ENCODE measurements around the gene AXL.

Gene AXL

DNA sequence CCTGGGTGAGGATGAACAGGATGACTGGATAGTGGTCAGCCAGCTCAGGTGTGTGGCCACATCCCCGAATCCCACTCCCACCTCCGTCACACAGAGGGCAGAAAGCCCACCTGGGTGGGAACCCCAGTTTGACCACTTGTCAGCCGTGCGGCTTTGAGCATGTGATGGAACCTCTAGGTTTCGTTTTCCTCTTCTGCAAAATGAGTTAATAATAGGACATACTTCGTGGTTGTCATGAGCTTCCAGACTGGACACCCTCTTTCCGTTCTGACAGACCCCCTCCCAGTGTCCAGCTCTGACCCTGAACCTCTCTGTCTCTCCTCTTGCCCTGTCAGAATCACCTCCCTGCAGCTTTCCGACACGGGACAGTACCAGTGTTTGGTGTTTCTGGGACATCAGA is 1.8 kb downstream of the AXL start:
- DNase-seq (ENCODE audit: low read depth, low spot score): no peak
- H3K4me3 ChIP-seq: no peak overlapping the region
- H3K36me3 ChIP-seq (ENCODE audit: insufficient read depth, low read length): no peaks in the 10 kb centered on the region
- H3K27ac ChIP-seq: no peak overlapping the region
- no peaks in the 10 kb centered on the region for H3K9me3 ChIP-seq (ENCODE audit: low read depth, low read length)
- H3K9ac ChIP-seq (ENCODE audit: insufficient read length): no peak overlapping the region
- TF ChIP-seq FOXP2 (optimal IDR thresholded peaks at IDR 0.05; ENCODE audit: control extremely low read depth, extremely low read length, insufficient read depth) (no peak), POLR2AphosphoS5 (IDR thresholded peaks at IDR 0.05; ENCODE audit: borderline replicate concordance, low read depth, low read length) (no peak)

GRCh38 chr19:41221514-41222205 is 2.6 kb downstream of the AXL start:
- Histone ChIP-seq H3K27ac (no peak overlapping the region), H3K36me3 (ENCODE audit: insufficient read depth, low read length) (no peaks in the 10 kb centered on the region), H3K9me3 (ENCODE audit: low read depth, low read length) (no peaks in the 10 kb centered on the region), H3K4me3 (no peak overlapping the region), H3K9ac (ENCODE audit: insufficient read length) (no peak overlapping the region)
- DNase-seq (ENCODE audit: low read depth, low spot score): no peak
- TF ChIP-seq FOXP2 (optimal IDR thresholded peaks at IDR 0.05; ENCODE audit: control extremely low read depth, extremely low read length, insufficient read depth) (no peak), POLR2AphosphoS5 (IDR thresholded peaks at IDR 0.05; ENCODE audit: borderline replicate concordance, low read depth, low read length) (no peak), EZH2 (IDR thresholded peaks at IDR 0.05) (no peak)

- Histone ChIP-seq H3K4me3 (no peak overlapping the region), H3K36me3 (ENCODE audit: insufficient read depth, low read length) (no peaks in the 10 kb centered on the region), H3K9me3 (ENCODE audit: low read depth, low read length) (no peaks in the 10 kb centered on the region), H3K27ac (no peak overlapping the region), H3K9ac (ENCODE audit: insufficient read length) (no peak overlapping the region)
- TF ChIP-seq POLR2AphosphoS5 (IDR thresholded peaks at IDR 0.05; ENCODE audit: borderline replicate concordance, low read depth, low read length) (no peak), EZH2 (IDR thresholded peaks at IDR 0.05) (no peak), FOXP2 (optimal IDR thresholded peaks at IDR 0.05; ENCODE audit: control extremely low read depth, extremely low read length, insufficient read depth) (no peak)
- DNase-seq (ENCODE audit: low read depth, low spot score): no peak
Observed at GRCh38 chr19:41222240-41222639, 3.2 kb downstream of the AXL start.

- H3K4me3 ChIP-seq: no peak overlapping the region
- no peak for TF ChIP-seq POLR2AphosphoS5 (IDR thresholded peaks at IDR 0.05; ENCODE audit: borderline replicate concordance, low read depth, low read length)
- TF ChIP-seq EZH2 (IDR thresholded peaks at IDR 0.05): no peak
- TF ChIP-seq FOXP2 (optimal IDR thresholded peaks at IDR 0.05; ENCODE audit: control extremely low read depth, extremely low read length, insufficient read depth): no peak
- no peak for DNase-seq (ENCODE audit: low read depth, low spot score)
- H3K9me3 ChIP-seq (ENCODE audit: low read depth, low read length): no peaks in the 10 kb centered on the region
- no peak overlapping the region for H3K27ac ChIP-seq
- no peak overlapping the region for H3K9ac ChIP-seq (ENCODE audit: insufficient read length)
- H3K36me3 ChIP-seq (ENCODE audit: insufficient read depth, low read length): no peaks in the 10 kb centered on the region
Observed at GRCh38 chr19:41223431-41224234, 4.6 kb downstream of the AXL start.

DNA sequence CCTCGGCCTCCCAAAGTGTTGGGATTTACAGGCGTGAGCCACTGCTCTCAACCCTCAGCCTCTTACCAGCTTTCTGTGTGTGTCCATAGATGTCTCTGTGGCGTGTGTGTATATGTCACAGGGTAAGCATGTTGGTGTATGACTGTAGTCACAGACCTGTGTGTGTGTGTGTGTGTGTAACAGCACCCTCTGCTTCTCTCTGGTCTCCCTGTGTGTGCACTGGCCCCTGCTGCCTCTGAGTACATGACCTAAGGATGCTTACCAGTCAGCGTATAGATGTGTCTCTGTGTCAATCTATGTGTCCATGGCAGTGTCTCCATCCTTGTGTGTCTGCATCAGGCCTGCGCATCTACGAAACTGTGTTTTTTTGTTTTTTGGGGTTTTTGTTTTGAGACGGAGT is 5.6 kb downstream of the AXL start:
- H3K27ac ChIP-seq: no peak overlapping the region
- no peaks in the 10 kb centered on the region for H3K36me3 ChIP-seq (ENCODE audit: insufficient read depth, low read length)
- DNase-seq (ENCODE audit: low read depth, low spot score): no peak
- no peak overlapping the region for H3K4me3 ChIP-seq
- H3K9ac ChIP-seq (ENCODE audit: insufficient read length): no peak overlapping the region
- TF ChIP-seq EZH2 (IDR thresholded peaks at IDR 0.05): no peak
- no peak for TF ChIP-seq FOXP2 (optimal IDR thresholded peaks at IDR 0.05; ENCODE audit: control extremely low read depth, extremely low read length, insufficient read depth)
- TF ChIP-seq POLR2AphosphoS5 (IDR thresholded peaks at IDR 0.05; ENCODE audit: borderline replicate concordance, low read depth, low read length): no peak
- no peaks in the 10 kb centered on the region for H3K9me3 ChIP-seq (ENCODE audit: low read depth, low read length)

DNA sequence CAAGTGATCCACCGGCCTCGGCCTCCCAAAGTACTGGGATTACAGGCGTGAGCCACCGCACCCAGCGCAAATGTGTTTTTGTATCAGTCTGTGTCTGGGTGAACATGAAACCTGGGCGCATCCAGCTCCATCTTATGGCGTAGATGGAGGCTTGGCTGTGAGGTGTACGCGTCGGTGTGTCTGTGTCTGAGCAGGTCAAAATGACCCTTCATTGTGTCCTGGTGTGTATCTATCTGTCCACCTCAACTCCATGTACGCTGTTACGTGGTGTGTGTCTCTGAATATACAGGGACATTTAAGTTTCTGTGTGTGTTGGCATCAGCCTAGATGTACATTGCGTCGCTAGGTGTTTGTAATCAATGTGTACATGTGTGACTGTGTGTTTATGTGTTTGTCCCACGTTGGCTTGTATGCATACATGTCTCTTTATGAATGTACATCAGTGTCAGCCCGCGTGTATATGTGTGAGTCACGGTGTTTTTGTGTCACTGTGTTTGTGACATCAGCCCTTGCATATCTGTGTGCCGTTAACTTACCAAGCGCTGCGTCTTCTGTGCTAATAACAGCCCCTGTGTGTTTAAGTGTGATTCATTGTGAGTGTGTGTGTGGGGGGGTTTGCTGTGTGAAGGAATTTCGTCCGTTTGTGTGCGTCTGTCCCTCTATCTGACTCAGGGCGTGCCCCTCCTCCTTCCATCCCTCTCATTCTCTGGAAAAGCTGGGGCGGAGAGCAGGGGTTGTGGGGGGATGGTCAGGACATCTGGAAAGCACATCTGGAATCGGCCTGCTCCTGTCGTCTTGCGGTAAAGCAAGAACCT is 6.4 kb downstream of the AXL start:
- Histone ChIP-seq H3K4me3 (no peak overlapping the region), H3K27ac (no peak overlapping the region), H3K9me3 (ENCODE audit: low read depth, low read length) (no peaks in the 10 kb centered on the region), H3K36me3 (ENCODE audit: insufficient read depth, low read length) (no peaks in the 10 kb centered on the region), H3K9ac (ENCODE audit: insufficient read length) (no peak overlapping the region)
- TF ChIP-seq POLR2AphosphoS5 (IDR thresholded peaks at IDR 0.05; ENCODE audit: borderline replicate concordance, low read depth, low read length) (no peak), FOXP2 (optimal IDR thresholded peaks at IDR 0.05; ENCODE audit: control extremely low read depth, extremely low read length, insufficient read depth) (no peak)
- DNase-seq (ENCODE audit: low read depth, low spot score): no peak

DNA sequence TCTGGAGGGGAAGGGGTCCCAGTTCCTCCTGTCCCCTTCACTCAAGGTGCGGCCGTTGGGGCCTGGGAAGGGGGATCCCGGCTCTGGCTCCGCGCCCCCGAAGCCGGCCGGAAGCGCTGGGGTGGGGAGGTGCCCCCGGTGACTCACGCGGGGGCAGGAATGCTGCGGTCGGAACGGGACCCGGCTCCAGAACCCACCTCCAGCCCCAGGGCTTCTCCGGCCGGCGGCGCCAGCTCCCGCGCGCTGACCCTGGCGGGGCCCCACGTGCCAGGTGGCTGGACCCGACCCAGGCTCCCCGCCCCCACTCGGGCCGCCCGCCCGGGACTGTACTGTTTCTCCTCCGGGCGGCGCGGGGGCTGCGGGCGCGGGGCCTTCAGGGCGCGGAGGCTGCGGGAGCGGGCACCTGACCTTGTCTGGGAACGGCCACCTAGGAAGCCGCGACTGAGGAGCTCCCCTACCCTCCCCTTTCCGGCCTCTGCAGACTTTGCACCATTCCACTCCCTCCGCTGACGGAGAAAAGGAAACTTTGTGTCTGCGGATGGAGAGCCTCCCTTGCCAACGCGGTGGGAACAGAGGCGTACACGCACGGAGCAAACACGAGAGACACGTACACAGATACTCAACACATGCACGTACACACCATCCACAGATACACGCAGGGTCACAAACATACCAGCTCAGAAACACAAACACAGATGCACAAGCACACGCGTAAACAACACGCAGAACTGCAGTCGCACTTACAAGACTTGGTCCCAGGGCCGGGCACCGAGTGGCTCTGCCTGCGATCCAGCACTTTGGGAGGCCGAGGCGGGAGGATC is 7.2 kb downstream of the AXL start:
- no peak overlapping the region for H3K9ac ChIP-seq (ENCODE audit: insufficient read length)
- no peak for DNase-seq (ENCODE audit: low read depth, low spot score)
- H3K9me3 ChIP-seq (ENCODE audit: low read depth, low read length): no peaks in the 10 kb centered on the region
- H3K36me3 ChIP-seq (ENCODE audit: insufficient read depth, low read length): no peaks in the 10 kb centered on the region
- no peak overlapping the region for H3K4me3 ChIP-seq
- TF ChIP-seq POLR2AphosphoS5 (IDR thresholded peaks at IDR 0.05; ENCODE audit: borderline replicate concordance, low read depth, low read length) (no peak), EZH2 (IDR thresholded peaks at IDR 0.05) (no peak), FOXP2 (optimal IDR thresholded peaks at IDR 0.05; ENCODE audit: control extremely low read depth, extremely low read length, insufficient read depth) (no peak)
- no peak overlapping the region for H3K27ac ChIP-seq
